SK-N-SH (cell line): Measurements from ENCODE around the gene GYPC. TPM values are rescaled to one million over a fixed set of nuclear protein-coding genes. Genes with fewer than 3 reads are reported as not detected.

Source experiments
- CTCF ChIA-PET: fragments of 300-600, 350-600 bp; formaldehyde crosslinking; extraction: SDS; loops from one replicate; lab custom pipeline; 2021; lab: Yijun Ruan, JAX
- POLR2A ChIA-PET: fragments of 350-600 bp; sonication (Branson Sonifier 250); formaldehyde crosslinking; extraction: SDS; loops from one replicate; lab custom pipeline; 2020; ENCODE audit warnings: antibody characterized with exemption, inconsistent platforms; lab: Yijun Ruan, JAX
- DNase-seq: peaks from one replicate; pipeline ENCODE4 v3.0.0; 2012
- H2AFZ ChIP-seq: fragments of 200-600 bp; sonication (generic); 2 replicates; pipeline ENCODE4 v1.8.1; 2016; ENCODE audit warnings: antibody characterized with exemption, mild to moderate bottlenecking, low read depth
- H3F3A ChIP-seq: fragments of 200-600 bp; sonication (generic); replicated peaks from 2 replicates; pipeline ENCODE3; 2016; ENCODE audit warnings: antibody characterized with exemption, mild to moderate bottlenecking; ENCODE audit not compliant: insufficient read depth
- H3K27ac ChIP-seq, 2 experiments: fragments of 200-500 bp in 1 of 2; fragments of 200-600 bp in 1 of 2; sonication (Bioruptor generic) in 1 of 2; sonication (generic), shearing (Covaris generic) in 1 of 2; 2 replicates each; pipeline versions ENCODE4 v1.5.1 to v1.6.1; 2014 to 2016; ENCODE audit warnings: low read depth in 2 of 2, inconsistent platforms in 1 of 2, low read length in 1 of 2, mild to moderate bottlenecking in 1 of 2, mixed read lengths in 1 of 2
- H3K27me3 ChIP-seq: fragments of 200-600 bp; sonication (generic), shearing (Covaris generic); 2 replicates; pipeline ENCODE4 v1.6.1; 2016; ENCODE audit warnings: mixed run types; ENCODE audit not compliant: insufficient read depth
- H3K36me3 ChIP-seq, 2 experiments: fragments of 200-500 bp in 1 of 2; fragments of 200-600 bp in 1 of 2; sonication (Bioruptor generic) in 1 of 2; sonication (generic) in 1 of 2; replicated peaks in 1 of 2; 2 replicates each; pipeline versions ENCODE3 to v1.5.1; 2014 to 2016; ENCODE audit warnings: low read length in 1 of 2, mild to moderate bottlenecking in 1 of 2; ENCODE audit not compliant: insufficient read depth in 2 of 2, control insufficient read depth in 1 of 2
- H3K4me1 ChIP-seq, 2 experiments: fragments of 200-500 bp in 1 of 2; fragments of 200-600 bp in 1 of 2; sonication (Bioruptor generic) in 1 of 2; sonication (generic), shearing (Covaris generic) in 1 of 2; 2 replicates each; pipeline versions ENCODE4 v1.5.1 to v1.6.1; 2014 to 2016; ENCODE audit warnings: low read depth in 1 of 2, low read length in 1 of 2, mixed run types in 1 of 2; ENCODE audit not compliant: insufficient read depth in 2 of 2, control insufficient read depth in 1 of 2
- H3K4me2 ChIP-seq: fragments of 200-600 bp; sonication (generic), shearing (Covaris generic); 2 replicates; pipeline ENCODE4 v1.6.1; 2017; ENCODE audit warnings: mixed run types
- H3K4me3 ChIP-seq, 2 experiments: fragments of 200-500 bp in 1 of 2; fragments of 200-600 bp in 1 of 2; sonication (Bioruptor generic) in 1 of 2; sonication (generic), shearing (Covaris generic) in 1 of 2; 2 replicates each; pipeline versions ENCODE4 v1.5.1 to v1.8.1; 2014 to 2016; ENCODE audit warnings: low read depth in 2 of 2, inconsistent platforms in 1 of 2, low read length in 1 of 2, mild to moderate bottlenecking in 1 of 2, mixed read lengths in 1 of 2, moderate library complexity in 1 of 2
- H3K79me2 ChIP-seq: fragments of 200-600 bp; sonication (generic); 2 replicates; pipeline ENCODE4 v1.8.1; 2017; ENCODE audit warnings: mild to moderate bottlenecking; ENCODE audit not compliant: insufficient read depth
- H3K9ac ChIP-seq: fragments of 200-600 bp; sonication (generic); 2 replicates; pipeline ENCODE4 v1.6.1; 2017; ENCODE audit warnings: mixed run types
- H3K9me2 ChIP-seq: fragments of 200-600 bp; sonication (generic); 2 replicates; pipeline ENCODE4 v1.6.1; 2017; ENCODE audit warnings: mixed run types
- H3K9me3 ChIP-seq: fragments of 200-600 bp; sonication (generic); 2 replicates; pipeline ENCODE4 v1.6.1; 2017; ENCODE audit warnings: mixed run types, mild to moderate bottlenecking, moderate library complexity
- H4K20me1 ChIP-seq: fragments of 200-600 bp; sonication (generic); 2 replicates; pipeline ENCODE4 v1.6.1; 2017; ENCODE audit warnings: mild to moderate bottlenecking, mixed run types; ENCODE audit not compliant: insufficient read depth
- CHD2 ChIP-seq: fragments of 150-350 bp; IDR thresholded peaks from 2 replicates; pipeline ENCODE4 v1.6.1; 2018; ENCODE audit warnings: low read length; ENCODE audit not compliant: partially characterized antibody
- EZH2phosphoT487 ChIP-seq: fragments of 200-600 bp; sonication (generic); IDR thresholded peaks from 2 replicates; pipeline ENCODE4 v1.6.1; 2017; ENCODE audit warnings: low read depth, mixed run types, mild to moderate bottlenecking, antibody characterized with exemption, moderate library complexity, borderline replicate concordance
- FOSL2 ChIP-seq: IDR thresholded peaks from 2 replicates; pipeline ENCODE4 v1.4.0; 2012; ENCODE audit warnings: low read depth, mild to moderate bottlenecking, moderate library complexity, borderline replicate concordance
- FOXJ3 ChIP-seq: sonication (generic); formaldehyde crosslinking; IDR thresholded peaks from 2 replicates; pipeline ENCODE4 v1.5.1; 2020; ENCODE audit warnings: mild to moderate bottlenecking, missing genetic modification reagents
- GABPA ChIP-seq: IDR thresholded peaks from 2 replicates; pipeline ENCODE4 v1.4.0; 2012; ENCODE audit warnings: low read depth, mild to moderate bottlenecking
- IRF3 ChIP-seq: fragments of 150-350 bp; IDR thresholded peaks from 2 replicates; pipeline ENCODE4 v1.6.1; 2016; ENCODE audit warnings: mild to moderate bottlenecking, low read depth, low read length
- JUND ChIP-seq: IDR thresholded peaks from 2 replicates; pipeline ENCODE4 v1.4.0; 2012
- RFX5 ChIP-seq: IDR thresholded peaks from 2 replicates; pipeline ENCODE4 v1.6.1; 2012; ENCODE audit warnings: mild to moderate bottlenecking, improper control_type of control experiment, low read length
- SIN3A ChIP-seq: IDR thresholded peaks from 2 replicates; pipeline ENCODE4 v1.6.1; 2012; ENCODE audit warnings: low read depth, mild to moderate bottlenecking, low read length, moderate library complexity, borderline replicate concordance
- TAF1 ChIP-seq: IDR thresholded peaks from 2 replicates; pipeline ENCODE4 v1.6.1; 2012; ENCODE audit warnings: low read depth, mild to moderate bottlenecking, low read length, moderate library complexity, borderline replicate concordance
- TCF12 ChIP-seq: IDR thresholded peaks from 2 replicates; pipeline ENCODE4 v1.4.0; 2012
- WGBS: methylation state at CpG from one replicate; pipeline ENCODE4 v1.1.6; 2017; ENCODE audit warnings: low lambda C conversion rate; 5-methylcytosine and 5-hydroxymethylcytosine counted together
- polyA plus RNA-seq, 3 experiments: library from polyadenylated mRNA; depleted of rRNA; stranded (reverse); fragments of >200 nt; gene quantifications; 2 replicates each; pipeline ENCODE4 v1.2.3, GENCODE V29; 2012
- TF ChIP-seq, protein P1 (sequence below): IDR thresholded peaks from 2 replicates; pipeline ENCODE4 v1.4.0; 2012; ENCODE audit warnings: low read depth
- TF ChIP-seq, protein P2 (sequence below): fragments of 150-350 bp; IDR thresholded peaks from 2 replicates; pipeline ENCODE4 v1.6.1; 2017; ENCODE audit warnings: antibody characterized with exemption, low read length, low read depth, borderline replicate concordance
- TF ChIP-seq, protein P3 (sequence below): fragments of 200-600 bp; sonication (generic); IDR thresholded peaks from 2 replicates; pipeline ENCODE4 v1.6.1; 2017; ENCODE audit warnings: antibody characterized with exemption, mild to moderate bottlenecking, moderate library complexity

The GYPC gene
- polyA plus RNA-seq, 1 of the 3 experiments (the other 2 are of a cell fraction) = not detected

DNA sequence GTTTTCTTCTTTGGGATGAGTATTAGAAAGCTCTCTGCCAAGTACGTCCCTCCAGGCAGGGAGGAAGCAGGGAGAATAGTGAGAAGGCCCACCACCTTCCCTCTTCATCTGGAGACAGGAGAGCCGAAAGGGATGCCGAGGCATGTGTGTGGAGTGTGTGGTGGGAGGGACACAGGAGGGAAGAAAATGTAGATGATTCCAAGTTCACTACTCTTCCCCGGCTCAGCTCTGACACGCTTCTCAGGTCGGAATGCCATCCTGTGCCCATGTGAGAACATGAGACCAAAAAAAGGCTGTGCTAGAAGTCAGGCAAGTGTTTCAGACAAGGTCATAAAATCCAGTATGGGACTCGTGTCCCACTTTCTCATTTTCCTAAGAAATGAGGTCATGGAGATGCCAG, 47.4 kb downstream of the GYPC start:
- H3K4me2 ChIP-seq = no peak overlapping the region
- TF ChIP-seq EZH2phosphoT487 = no peak
- TF ChIP-seq, protein P1, sequence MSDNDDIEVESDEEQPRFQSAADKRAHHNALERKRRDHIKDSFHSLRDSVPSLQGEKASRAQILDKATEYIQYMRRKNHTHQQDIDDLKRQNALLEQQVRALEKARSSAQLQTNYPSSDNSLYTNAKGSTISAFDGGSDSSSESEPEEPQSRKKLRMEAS = no peak
- TF ChIP-seq FOXJ3 (CRISPR knock-in tag) = no peak
- no peak for TF ChIP-seq CHD2
- TF ChIP-seq, protein P2, sequence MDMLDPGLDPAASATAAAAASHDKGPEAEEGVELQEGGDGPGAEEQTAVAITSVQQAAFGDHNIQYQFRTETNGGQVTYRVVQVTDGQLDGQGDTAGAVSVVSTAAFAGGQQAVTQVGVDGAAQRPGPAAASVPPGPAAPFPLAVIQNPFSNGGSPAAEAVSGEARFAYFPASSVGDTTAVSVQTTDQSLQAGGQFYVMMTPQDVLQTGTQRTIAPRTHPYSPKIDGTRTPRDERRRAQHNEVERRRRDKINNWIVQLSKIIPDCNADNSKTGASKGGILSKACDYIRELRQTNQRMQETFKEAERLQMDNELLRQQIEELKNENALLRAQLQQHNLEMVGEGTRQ = no peak
- TF ChIP-seq GABPA = no peak
- TF ChIP-seq, all 33 proteins: peak for 0
- Histone ChIP-seq H3K9me2 (no peaks in the 10 kb centered on the region), H3K79me2 (no peaks in the 10 kb centered on the region), H3K9ac (no peak overlapping the region), H3K9me3 (no peaks in the 10 kb centered on the region), H3K27me3 (no peaks in the 10 kb centered on the region), H3K4me3 (no peak overlapping the region), H3F3A (no peaks in the 10 kb centered on the region), H4K20me1 (no peaks in the 10 kb centered on the region), H3K4me1 (no peaks in the 10 kb centered on the region), H2AFZ (no peak overlapping the region), H3K27ac (no peak overlapping the region), H3K36me3 (no peaks in the 10 kb centered on the region)
- WGBS = 23% methylated on average over 7 of the region's 7 CpGs
- POLR2A ChIA-PET = no interaction called here
- DNase-seq = no peak
- CTCF ChIA-PET = no interaction called here

DNA sequence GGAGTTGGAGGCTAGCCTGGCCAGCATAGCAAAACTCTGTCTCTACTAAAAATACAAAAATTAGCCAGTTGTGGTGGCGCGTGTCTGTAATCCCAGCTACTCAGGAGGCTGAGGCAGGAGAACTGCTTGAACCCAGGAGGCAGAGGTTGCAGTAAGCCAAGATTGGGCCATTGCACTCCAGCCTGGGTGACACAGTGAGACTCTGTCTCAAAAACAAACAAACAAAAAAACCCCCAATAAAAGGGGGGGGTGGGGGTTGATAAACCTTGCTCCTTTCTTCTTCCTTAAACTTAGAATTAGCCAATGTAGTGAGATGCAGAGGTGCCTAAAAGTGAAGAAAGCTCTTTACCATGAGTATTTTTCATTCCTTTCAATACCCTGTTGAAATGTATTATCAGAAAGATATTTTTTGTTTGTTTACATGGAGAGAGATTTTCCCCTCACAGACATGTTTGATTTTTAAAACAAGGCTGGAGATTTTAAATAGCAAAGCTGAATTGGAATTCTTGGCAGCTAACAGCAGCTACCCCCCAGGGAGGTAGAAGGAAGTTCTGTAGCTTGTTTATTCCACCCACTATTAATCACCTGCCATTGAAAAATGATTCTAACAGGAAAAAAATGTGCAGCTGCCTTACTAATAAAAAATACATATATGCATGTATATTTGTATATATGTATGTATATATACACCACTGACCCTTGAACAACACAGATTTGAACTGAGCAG, 48.6 kb downstream of the GYPC start:
- no peaks in the 10 kb centered on the region for H3K27me3 ChIP-seq
- no peak overlapping the region for H3K4me2 ChIP-seq
- H3K79me2 ChIP-seq = no peaks in the 10 kb centered on the region
- no peak overlapping the region for H2AFZ ChIP-seq
- H3K4me1 ChIP-seq = no peaks in the 10 kb centered on the region
- no peak overlapping the region for H3K9ac ChIP-seq
- no peak for DNase-seq
- no peaks in the 10 kb centered on the region for H3K9me3 ChIP-seq
- H3K9me2 ChIP-seq = peaks cover under 1% of the 10 kb centered on the region; the same call in 1 of the 2 replicates
- no peaks in the 10 kb centered on the region for H3F3A ChIP-seq
- CTCF ChIA-PET = no interaction called here
- H3K27ac ChIP-seq = no peak overlapping the region
- no peak overlapping the region for H3K4me3 ChIP-seq
- WGBS = 91% methylated on average over 2 of the region's 2 CpGs
- no peaks in the 10 kb centered on the region for H3K36me3 ChIP-seq
- H4K20me1 ChIP-seq = no peaks in the 10 kb centered on the region
- POLR2A ChIA-PET = no interaction called here
- TF ChIP-seq SIN3A (no peak), TAF1 (no peak), JUND (no peak), FOSL2 (no peak), EZH2phosphoT487 (no peak), IRF3 (no peak), RFX5 (no peak), TCF12 (no peak)
- TF ChIP-seq, protein P2 = no peak
- TF ChIP-seq, protein P3, sequence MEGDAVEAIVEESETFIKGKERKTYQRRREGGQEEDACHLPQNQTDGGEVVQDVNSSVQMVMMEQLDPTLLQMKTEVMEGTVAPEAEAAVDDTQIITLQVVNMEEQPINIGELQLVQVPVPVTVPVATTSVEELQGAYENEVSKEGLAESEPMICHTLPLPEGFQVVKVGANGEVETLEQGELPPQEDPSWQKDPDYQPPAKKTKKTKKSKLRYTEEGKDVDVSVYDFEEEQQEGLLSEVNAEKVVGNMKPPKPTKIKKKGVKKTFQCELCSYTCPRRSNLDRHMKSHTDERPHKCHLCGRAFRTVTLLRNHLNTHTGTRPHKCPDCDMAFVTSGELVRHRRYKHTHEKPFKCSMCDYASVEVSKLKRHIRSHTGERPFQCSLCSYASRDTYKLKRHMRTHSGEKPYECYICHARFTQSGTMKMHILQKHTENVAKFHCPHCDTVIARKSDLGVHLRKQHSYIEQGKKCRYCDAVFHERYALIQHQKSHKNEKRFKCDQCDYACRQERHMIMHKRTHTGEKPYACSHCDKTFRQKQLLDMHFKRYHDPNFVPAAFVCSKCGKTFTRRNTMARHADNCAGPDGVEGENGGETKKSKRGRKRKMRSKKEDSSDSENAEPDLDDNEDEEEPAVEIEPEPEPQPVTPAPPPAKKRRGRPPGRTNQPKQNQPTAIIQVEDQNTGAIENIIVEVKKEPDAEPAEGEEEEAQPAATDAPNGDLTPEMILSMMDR = no peak
